ACC112 (cell line): ENCODE measurements around the gene ZNF20.

ENCODE experiments used
- H2AFZ ChIP-seq: fragments of 200-600 bp; sonication (generic); one replicate; pipeline ENCODE4 v1.6.0; 2017; ENCODE audit warnings: antibody characterized with exemption, low read length; ENCODE audit not compliant: unreplicated experiment
- H3K27ac ChIP-seq: fragments of 200-600 bp; sonication (generic); 2 replicates; pipeline ENCODE4 v1.5.1; 2014; ENCODE audit warnings: low read depth, mild to moderate bottlenecking, antibody characterized with exemption, low read length, moderate library complexity
- H3K27me3 ChIP-seq: fragments of 200-600 bp; sonication (generic); 2 replicates; pipeline ENCODE4 v1.6.1; 2014; ENCODE audit warnings: mild to moderate bottlenecking, antibody characterized with exemption, low read length, moderate library complexity, mixed read lengths; ENCODE audit not compliant: insufficient read depth
- H3K36me3 ChIP-seq: fragments of 200-600 bp; sonication (generic); 2 replicates; pipeline ENCODE4 v1.6.1; 2016; ENCODE audit warnings: mild to moderate bottlenecking, antibody characterized with exemption, low read length, moderate library complexity, mixed read lengths; ENCODE audit not compliant: insufficient read depth
- H3K4me1 ChIP-seq: fragments of 200-600 bp; sonication (generic); one replicate; pipeline ENCODE4 v1.6.1; 2016; ENCODE audit warnings: low read length, mixed read lengths; ENCODE audit not compliant: insufficient read depth, unreplicated experiment, control insufficient read depth
- H3K4me3 ChIP-seq: fragments of 200-600 bp; sonication (generic); 2 replicates; pipeline ENCODE4 v1.5.1; 2014; ENCODE audit warnings: mild to moderate bottlenecking, low read depth, low read length
- H3K79me2 ChIP-seq: fragments of 200-600 bp; sonication (generic); one replicate; pipeline ENCODE4 v1.6.0; 2016; ENCODE audit warnings: low read length; ENCODE audit not compliant: control insufficient read depth, unreplicated experiment, insufficient read depth

Gene ZNF20

GRCh38 chr19:12139885-12140544 lies at the start of gene ZNF20:
Gene ZNF20 (minus strand): TSS chr19:12140350. CDS start chr19:12140182, 168 bp downstream.
- Histone ChIP-seq H3K36me3 (peaks cover 18% of the 10 kb centered on the region), H3K4me1 (peaks cover 5% of the 10 kb centered on the region), H2AFZ (no peak within 1 kb of the TSS), H3K79me2 (peaks cover 14% of the 10 kb centered on the region), H3K27me3 (no peaks in the 10 kb centered on the region), H3K4me3 (peak within 1 kb of the TSS; percentile 85), H3K27ac (peak within 1 kb of the TSS; percentile 61)

GRCh38 chr19:12187625-12188024 lies 47.5 kb upstream of the ZNF20 start:
- no peaks in the 10 kb centered on the region for H3K27me3 ChIP-seq
- H2AFZ ChIP-seq: no peak overlapping the region
- peaks cover 66% of the 10 kb centered on the region for H3K36me3 ChIP-seq
- no peaks in the 10 kb centered on the region for H3K4me1 ChIP-seq
- H3K27ac ChIP-seq: no peak overlapping the region
- H3K4me3 ChIP-seq: no peak overlapping the region
- no peaks in the 10 kb centered on the region for H3K79me2 ChIP-seq

- Histone ChIP-seq H3K27ac (no peak overlapping the region), H3K36me3 (peaks cover 17% of the 10 kb centered on the region), H3K27me3 (no peaks in the 10 kb centered on the region), H3K4me3 (no peak overlapping the region), H2AFZ (no peak overlapping the region), H3K79me2 (peaks cover 24% of the 10 kb centered on the region), H3K4me1 (no peaks in the 10 kb centered on the region)
These were observed 40.2 kb upstream of the ZNF20 start for GRCh38 chr19:12180377-12180776.

- Histone ChIP-seq H3K27me3 (no peaks in the 10 kb centered on the region), H3K4me3 (no peak overlapping the region), H2AFZ (no peak overlapping the region), H3K79me2 (peaks cover 54% of the 10 kb centered on the region), H3K27ac (peak overlapping the region; percentile 19; the same call in 1 of the 2 replicates), H3K4me1 (peaks cover 13% of the 10 kb centered on the region), H3K36me3 (peaks cover 11% of the 10 kb centered on the region; the same call in 1 of the 2 replicates)
These were observed 26.5 kb upstream of the ZNF20 start for GRCh38 chr19:12166626-12167025.

- H2AFZ ChIP-seq: no peak overlapping the region
- peaks cover 13% of the 10 kb centered on the region for H3K4me1 ChIP-seq
- peak overlapping the region; percentile 91 for H3K4me3 ChIP-seq
- peak overlapping the region; percentile 90 for H3K27ac ChIP-seq
- H3K36me3 ChIP-seq: peaks cover 6% of the 10 kb centered on the region; the same call in 1 of the 2 replicates
- H3K79me2 ChIP-seq: peaks cover 44% of the 10 kb centered on the region
- H3K27me3 ChIP-seq: no peaks in the 10 kb centered on the region
These were observed 23.7 kb upstream of the ZNF20 start for GRCh38 chr19:12163826-12164225.

GRCh38 chr19:12162882-12163806 lies 23.0 kb upstream of the ZNF20 start, which contains the start of gene ZNF136:
Gene ZNF136 (plus strand): TSS chr19:12163096. CDS start chr19:12163204, 108 bp downstream.
- Histone ChIP-seq H3K27ac (peak within 1 kb of the TSS; percentile 90), H3K4me1 (peaks cover 13% of the 10 kb centered on the region), H3K27me3 (no peaks in the 10 kb centered on the region), H3K36me3 (peaks cover 6% of the 10 kb centered on the region; the same call in 1 of the 2 replicates), H3K79me2 (peaks cover 38% of the 10 kb centered on the region), H3K4me3 (peak within 1 kb of the TSS; percentile 91), H2AFZ (peak within 1 kb of the TSS; percentile 97)

GRCh38 chr19:12162513-12162881 lies 22.3 kb upstream of the ZNF20 start:
- Histone ChIP-seq H3K36me3 (peaks cover 6% of the 10 kb centered on the region; the same call in 1 of the 2 replicates), H3K4me3 (peak overlapping the region; percentile 91), H3K79me2 (peaks cover 33% of the 10 kb centered on the region), H3K4me1 (peaks cover 13% of the 10 kb centered on the region), H3K27me3 (no peaks in the 10 kb centered on the region), H3K27ac (no peak overlapping the region), H2AFZ (peak overlapping the region; percentile 97)

GRCh38 chr19:12159773-12160414 lies 19.7 kb upstream of the ZNF20 start:
- Histone ChIP-seq H3K27me3 (no peaks in the 10 kb centered on the region), H3K36me3 (no peaks in the 10 kb centered on the region), H2AFZ (no peak overlapping the region)

GRCh38 chr19:12156223-12157058 lies 16.3 kb upstream of the ZNF20 start, which contains the start of gene ZNF625:
Gene ZNF625 (minus strand): TSS chr19:12156734. CDS start chr19:12156558, 176 bp downstream.
- Histone ChIP-seq H3K4me1 (no peaks in the 10 kb centered on the region), H3K27me3 (no peaks in the 10 kb centered on the region), H3K4me3 (peak within 1 kb of the TSS; percentile 97), H3K36me3 (peaks cover 12% of the 10 kb centered on the region), H3K79me2 (peaks cover 44% of the 10 kb centered on the region), H3K27ac (peak within 1 kb of the TSS; percentile 59; the same call in 1 of the 2 replicates), H2AFZ (peak within 1 kb of the TSS; percentile 96)

More at GRCh38 chr19:12159773-12160414, 19.7 kb upstream of the ZNF20 start:
- H3K27ac ChIP-seq: no peak overlapping the region
- H3K4me3 ChIP-seq: no peak overlapping the region
- peaks cover 3% of the 10 kb centered on the region for H3K4me1 ChIP-seq
- H3K79me2 ChIP-seq: peaks cover 30% of the 10 kb centered on the region
